HepG2 (cell line): Measurements from ENCODE around the gene NOTUM. TPM values are rescaled to one million over a fixed set of nuclear protein-coding genes. Genes with fewer than 3 reads are reported as not detected.

ENCODE experiments used
- AGO1 ChIP-seq: fragments of 200-400 bp; formaldehyde crosslinking; IDR thresholded peaks from 2 replicates; pipeline ENCODE4 v1.6.1; 2017; ENCODE audit warnings: mild to moderate bottlenecking, low read depth, low read length, moderate library complexity; ENCODE audit not compliant: poor library complexity, severe bottlenecking
- CENPT ChIP-seq: sonication (generic); formaldehyde crosslinking; IDR thresholded peaks from 2 replicates; pipeline ENCODE4 v1.8.0; 2022; ENCODE audit warnings: low read depth, mild to moderate bottlenecking, moderate library complexity, missing genetic modification reagents
- CHCHD3 ChIP-seq: sonication (generic); formaldehyde crosslinking; IDR thresholded peaks from 2 replicates; pipeline ENCODE4 v1.8.0; 2022; ENCODE audit warnings: mild to moderate bottlenecking, missing genetic modification reagents, moderate library complexity
- DNMT1 ChIP-seq: sonication (generic); formaldehyde crosslinking; IDR thresholded peaks from 2 replicates; pipeline ENCODE4 v1.5.1; 2020; ENCODE audit warnings: mild to moderate bottlenecking, missing genetic modification reagents
- FOXA3 ChIP-seq: IDR thresholded peaks from 2 replicates; pipeline ENCODE4 v1.6.1; 2016; ENCODE audit warnings: missing genetic modification reagents, missing compliant biosample characterization
- IKZF4 ChIP-seq: sonication (generic); formaldehyde crosslinking; IDR thresholded peaks from 2 replicates; pipeline ENCODE4 v1.5.1; 2020; ENCODE audit warnings: borderline replicate concordance, mild to moderate bottlenecking, low read depth, missing genetic modification reagents; ENCODE audit errors: not compliant biosample characterization
- MTA1 ChIP-seq: sonication (generic); formaldehyde crosslinking; IDR thresholded peaks from 2 replicates; pipeline ENCODE4 v1.4.0; 2020; ENCODE audit warnings: missing genetic modification reagents, mild to moderate bottlenecking, borderline replicate concordance
- MXD4 ChIP-seq: IDR thresholded peaks from 2 replicates; pipeline ENCODE4 v1.6.1; 2016; ENCODE audit warnings: mild to moderate bottlenecking, missing biosample characterization, missing genetic modification reagents
- NAIF1 ChIP-seq: sonication (generic); formaldehyde crosslinking; IDR thresholded peaks from 2 replicates; pipeline ENCODE4 v1.5.0; 2020; ENCODE audit warnings: mild to moderate bottlenecking, missing genetic modification reagents, borderline replicate concordance
- PITX1 ChIP-seq: sonication (generic); formaldehyde crosslinking; IDR thresholded peaks from 2 replicates; pipeline ENCODE4 v1.5.1; 2020; ENCODE audit warnings: mild to moderate bottlenecking, missing genetic modification reagents
- POLR2G ChIP-seq: fragments of 200-400 bp; formaldehyde crosslinking; IDR thresholded peaks from 2 replicates; pipeline ENCODE4 v1.6.1; 2018; ENCODE audit warnings: mild to moderate bottlenecking, low read depth, low read length, moderate library complexity
- RXRA ChIP-seq: sonication (generic); formaldehyde crosslinking; IDR thresholded peaks from 2 replicates; pipeline ENCODE4 v1.5.1; 2020; ENCODE audit warnings: missing genetic modification reagents
- SCMH1 ChIP-seq: sonication (generic); formaldehyde crosslinking; IDR thresholded peaks from 2 replicates; pipeline ENCODE4 v1.9.0; 2021; ENCODE audit warnings: missing genetic modification reagents, mild to moderate bottlenecking, borderline replicate concordance
- ZNF205 ChIP-seq: IDR thresholded peaks from 2 replicates; pipeline ENCODE4 v1.6.1; 2018; ENCODE audit warnings: missing biosample characterization, missing genetic modification reagents
- ZNF333 ChIP-seq: sonication (generic); formaldehyde crosslinking; IDR thresholded peaks from 2 replicates; pipeline ENCODE4 v1.4.0; 2020; ENCODE audit warnings: mild to moderate bottlenecking, missing genetic modification reagents, borderline replicate concordance
- ZNF335 ChIP-seq: sonication (generic); formaldehyde crosslinking; IDR thresholded peaks from 2 replicates; pipeline ENCODE4 v1.4.0; 2020; ENCODE audit warnings: missing genetic modification reagents
- ZNF44 ChIP-seq: sonication (generic); formaldehyde crosslinking; IDR thresholded peaks from 2 replicates; pipeline ENCODE4 v1.5.1; 2020; ENCODE audit warnings: mild to moderate bottlenecking, missing genetic modification reagents
- ZNF674 ChIP-seq: sonication (generic); formaldehyde crosslinking; IDR thresholded peaks from 2 replicates; pipeline ENCODE4 v1.5.0; 2020; ENCODE audit warnings: low read depth, mild to moderate bottlenecking, missing genetic modification reagents
- ZNF788 ChIP-seq: sonication (generic); formaldehyde crosslinking; IDR thresholded peaks from 2 replicates; pipeline ENCODE4 v1.5.0; 2020; ENCODE audit warnings: mild to moderate bottlenecking, missing genetic modification reagents, borderline replicate concordance
- ZSCAN21 ChIP-seq: sonication (generic); formaldehyde crosslinking; IDR thresholded peaks from 2 replicates; pipeline ENCODE4 v1.8.0; 2022; ENCODE audit warnings: mild to moderate bottlenecking, missing genetic modification reagents, moderate library complexity, borderline replicate concordance
- polyA plus RNA-seq, 8 experiments: library from polyadenylated mRNA; depleted of rRNA in 3 of 8; stranded (reverse) in 7 of 8; unstranded in 1 of 8; fragments of >200 nt; fragmentation: Illumina TruSeq in 4 of 8; extraction: Trizol in 4 of 8; gene quantifications; 2 replicates each; pipeline versions ENCODE4 v1.2.1 to v1.2.3, GENCODE V29; 2011 to 2016; ENCODE audit warnings: low read depth in 4 of 8, missing spikeins in 1 of 8, mixed read lengths in 1 of 8; ENCODE audit not compliant: insufficient read depth in 1 of 8
- total RNA-seq, 5 experiments: library from RNA; depleted of rRNA; stranded (reverse); fragments of >200 nt; fragmentation: Illumina TruSeq; extraction: Trizol; gene quantifications; 2 replicates each; pipeline ENCODE4 v1.2.3, GENCODE V29; 2016; ENCODE audit warnings: low read depth in 1 of 5
- TF ChIP-seq, protein P1 (sequence below): sonication (generic); formaldehyde crosslinking; IDR thresholded peaks from 2 replicates; pipeline ENCODE4 v1.8.1; 2022; ENCODE audit warnings: low read depth, mild to moderate bottlenecking, missing genetic modification reagents
- TF ChIP-seq, protein P2 (sequence below): sonication (generic); formaldehyde crosslinking; IDR thresholded peaks from 2 replicates; pipeline ENCODE4 v1.8.0; 2022; ENCODE audit warnings: mild to moderate bottlenecking, missing genetic modification reagents, moderate library complexity
- TF ChIP-seq, protein P3 (sequence below): sonication (generic); formaldehyde crosslinking; IDR thresholded peaks from 2 replicates; pipeline ENCODE4 v1.4.0; 2020; ENCODE audit warnings: missing genetic modification reagents

Gene NOTUM
- total and polyA plus RNA-seq, 2 of the 13 experiments (the other 11 are each of a cell fraction or from before 2014, with no cell fraction given): 150 to 160 TPM

DNA sequence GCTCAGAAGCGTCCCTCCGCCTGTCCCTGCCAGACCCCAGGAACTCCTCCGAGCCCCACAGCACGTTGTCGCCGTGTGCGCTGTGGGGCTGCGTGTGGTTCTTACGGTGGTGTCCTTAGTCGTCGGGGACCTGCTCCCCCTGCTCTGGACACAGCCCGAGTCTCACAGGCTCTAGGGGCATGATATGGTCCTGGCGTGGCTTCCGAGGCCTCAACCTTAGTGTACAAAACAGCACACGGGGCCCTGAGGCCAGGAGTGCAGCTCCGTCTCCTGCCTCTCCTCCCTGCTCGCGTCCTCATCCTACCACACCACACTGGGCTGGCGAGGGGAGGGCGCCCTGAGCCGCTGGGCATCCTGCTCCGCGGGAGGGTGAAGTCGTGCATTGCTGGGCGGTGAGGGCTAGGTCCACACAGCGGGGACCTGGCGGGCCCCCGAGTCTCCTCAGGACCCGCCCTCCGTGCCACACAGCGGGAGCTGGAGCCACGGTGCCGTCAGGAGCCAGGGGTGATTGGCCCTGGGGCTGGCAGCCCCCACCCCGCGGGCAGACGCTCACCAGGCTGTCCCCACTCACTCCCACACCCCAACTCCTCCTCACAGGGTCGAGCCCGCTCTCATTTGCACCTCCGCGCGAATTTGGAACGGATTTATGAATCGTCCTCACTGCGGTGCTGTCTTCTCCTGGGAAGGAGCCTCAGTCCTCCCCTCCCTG is 32.3 kb downstream of the NOTUM start (continued):
- TF ChIP-seq ZNF333 (CRISPR knock-in tag) (0 out of 2 replicates have a peak, but pooled peaks have one; percentile 20), SCMH1 (CRISPR knock-in tag) (no peak), DNMT1 (CRISPR knock-in tag) (no peak), ZNF44 (CRISPR knock-in tag) (0 out of 2 replicates have a peak, but pooled peaks have one; percentile 44), ZNF205 (CRISPR knock-in tag) (peak; percentile 48; the same call in 1 of the 2 replicates), IKZF4 (CRISPR knock-in tag) (peak; percentile 42), NAIF1 (CRISPR knock-in tag) (peak; percentile 39; the same call in 1 of the 2 replicates), CHCHD3 (CRISPR knock-in tag) (0 out of 2 replicates have a peak, but pooled peaks have one; percentile 2), ZSCAN21 (CRISPR knock-in tag) (peak; percentile 76), ZNF335 (CRISPR knock-in tag) (0 out of 2 replicates have a peak, but pooled peaks have one; percentile 21), MXD4 (CRISPR knock-in tag) (no peak), ZNF788 (CRISPR knock-in tag) (peak; percentile 54; the same call in 1 of the 2 replicates), MTA1 (CRISPR knock-in tag) (peak; percentile 66; the same call in 1 of the 2 replicates), RXRA (peak; percentile 34; the same call in 1 of the 2 replicates), CENPT (CRISPR knock-in tag) (peak; percentile 27; the same call in 1 of the 2 replicates), PITX1 (CRISPR knock-in tag) (0 out of 2 replicates have a peak, but pooled peaks have one; percentile 17), POLR2G (peak; percentile 19; the same call in 1 of the 2 replicates), AGO1 (peak; percentile 63), FOXA3 (CRISPR knock-in tag) (peak; percentile 15; the same call in 1 of the 2 replicates), ZNF674 (CRISPR knock-in tag) (no peak)
- TF ChIP-seq, protein P1, sequence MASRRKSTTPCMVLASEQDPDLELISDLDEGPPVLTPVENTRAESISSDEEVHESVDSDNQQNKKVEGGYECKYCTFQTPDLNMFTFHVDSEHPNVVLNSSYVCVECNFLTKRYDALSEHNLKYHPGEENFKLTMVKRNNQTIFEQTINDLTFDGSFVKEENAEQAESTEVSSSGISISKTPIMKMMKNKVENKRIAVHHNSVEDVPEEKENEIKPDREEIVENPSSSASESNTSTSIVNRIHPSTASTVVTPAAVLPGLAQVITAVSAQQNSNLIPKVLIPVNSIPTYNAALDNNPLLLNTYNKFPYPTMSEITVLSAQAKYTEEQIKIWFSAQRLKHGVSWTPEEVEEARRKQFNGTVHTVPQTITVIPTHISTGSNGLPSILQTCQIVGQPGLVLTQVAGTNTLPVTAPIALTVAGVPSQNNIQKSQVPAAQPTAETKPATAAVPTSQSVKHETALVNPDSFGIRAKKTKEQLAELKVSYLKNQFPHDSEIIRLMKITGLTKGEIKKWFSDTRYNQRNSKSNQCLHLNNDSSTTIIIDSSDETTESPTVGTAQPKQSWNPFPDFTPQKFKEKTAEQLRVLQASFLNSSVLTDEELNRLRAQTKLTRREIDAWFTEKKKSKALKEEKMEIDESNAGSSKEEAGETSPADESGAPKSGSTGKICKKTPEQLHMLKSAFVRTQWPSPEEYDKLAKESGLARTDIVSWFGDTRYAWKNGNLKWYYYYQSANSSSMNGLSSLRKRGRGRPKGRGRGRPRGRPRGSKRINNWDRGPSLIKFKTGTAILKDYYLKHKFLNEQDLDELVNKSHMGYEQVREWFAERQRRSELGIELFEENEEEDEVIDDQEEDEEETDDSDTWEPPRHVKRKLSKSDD (CRISPR knock-in tag): peak; percentile 59; the same call in 1 of the 2 replicates
- TF ChIP-seq, protein P2, sequence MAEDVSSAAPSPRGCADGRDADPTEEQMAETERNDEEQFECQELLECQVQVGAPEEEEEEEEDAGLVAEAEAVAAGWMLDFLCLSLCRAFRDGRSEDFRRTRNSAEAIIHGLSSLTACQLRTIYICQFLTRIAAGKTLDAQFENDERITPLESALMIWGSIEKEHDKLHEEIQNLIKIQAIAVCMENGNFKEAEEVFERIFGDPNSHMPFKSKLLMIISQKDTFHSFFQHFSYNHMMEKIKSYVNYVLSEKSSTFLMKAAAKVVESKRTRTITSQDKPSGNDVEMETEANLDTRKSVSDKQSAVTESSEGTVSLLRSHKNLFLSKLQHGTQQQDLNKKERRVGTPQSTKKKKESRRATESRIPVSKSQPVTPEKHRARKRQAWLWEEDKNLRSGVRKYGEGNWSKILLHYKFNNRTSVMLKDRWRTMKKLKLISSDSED (CRISPR knock-in tag): 0 out of 2 replicates have a peak, but pooled peaks have one; percentile 72
- TF ChIP-seq, protein P3, sequence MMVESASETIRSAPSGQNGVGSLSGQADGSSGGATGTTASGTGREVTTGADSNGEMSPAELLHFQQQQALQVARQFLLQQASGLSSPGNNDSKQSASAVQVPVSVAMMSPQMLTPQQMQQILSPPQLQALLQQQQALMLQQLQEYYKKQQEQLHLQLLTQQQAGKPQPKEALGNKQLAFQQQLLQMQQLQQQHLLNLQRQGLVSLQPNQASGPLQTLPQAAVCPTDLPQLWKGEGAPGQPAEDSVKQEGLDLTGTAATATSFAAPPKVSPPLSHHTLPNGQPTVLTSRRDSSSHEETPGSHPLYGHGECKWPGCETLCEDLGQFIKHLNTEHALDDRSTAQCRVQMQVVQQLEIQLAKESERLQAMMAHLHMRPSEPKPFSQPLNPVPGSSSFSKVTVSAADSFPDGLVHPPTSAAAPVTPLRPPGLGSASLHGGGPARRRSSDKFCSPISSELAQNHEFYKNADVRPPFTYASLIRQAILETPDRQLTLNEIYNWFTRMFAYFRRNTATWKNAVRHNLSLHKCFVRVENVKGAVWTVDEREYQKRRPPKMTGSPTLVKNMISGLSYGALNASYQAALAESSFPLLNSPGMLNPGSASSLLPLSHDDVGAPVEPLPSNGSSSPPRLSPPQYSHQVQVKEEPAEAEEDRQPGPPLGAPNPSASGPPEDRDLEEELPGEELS (CRISPR knock-in tag): no peak
